Measurements from ENCODE around the gene RNF8.
"Not testable (repeated sequence)": the region's sequence is repeated elsewhere in the genome, so short reads cannot be mapped to it uniquely, and the experiment has no call there.

The RNF8 gene

GRCh38 chr6:37338745-37339255 lies 15.0 kb upstream of the RNF8 start:
- Mint-ChIP-seq H3K27me3 (no peaks in the 10 kb centered on the region), H3K9me3 (no peaks in the 10 kb centered on the region)

GRCh38 chr6:37339741-37340638 lies 13.8 kb upstream of the RNF8 start:
- Mint-ChIP-seq H3K4me3 (no peak overlapping the region), H3K27ac (no peak overlapping the region), H3K36me3 (ENCODE audit: low read depth) (no peaks in the 10 kb centered on the region), H3K27me3 (peaks cover 5% of the 10 kb centered on the region), H3K4me1 (no peaks in the 10 kb centered on the region), H3K9me3 (no peaks in the 10 kb centered on the region)
- DNase-seq, result no peak
- no peak for ATAC-seq

More at GRCh38 chr6:37338745-37339255, 15.0 kb upstream of the RNF8 start:
- no peak for DNase-seq
- Mint-ChIP-seq H3K4me1 (no peaks in the 10 kb centered on the region), H3K27ac (no peak overlapping the region), H3K36me3 (ENCODE audit: low read depth) (no peaks in the 10 kb centered on the region), H3K4me3 (no peak overlapping the region)
- ATAC-seq, result no peak

- no peaks in the 10 kb centered on the region for H3K36me3 Mint-ChIP-seq (ENCODE audit: low read depth)
- H3K27ac Mint-ChIP-seq, result no peak overlapping the region
- ATAC-seq, result no peak
- H3K9me3 Mint-ChIP-seq, result no peaks in the 10 kb centered on the region
- no peaks in the 10 kb centered on the region for H3K4me1 Mint-ChIP-seq
- no peak overlapping the region for H3K4me3 Mint-ChIP-seq
- DNase-seq, result no peak
- H3K27me3 Mint-ChIP-seq, result peaks cover 5% of the 10 kb centered on the region
Observed at GRCh38 chr6:37340639-37340943, 13.2 kb upstream of the RNF8 start.

- no peak for DNase-seq
- peaks cover 8% of the 10 kb centered on the region for H3K27me3 Mint-ChIP-seq
- no peaks in the 10 kb centered on the region for H3K4me1 Mint-ChIP-seq
- no peaks in the 10 kb centered on the region for H3K36me3 Mint-ChIP-seq (ENCODE audit: low read depth)
- no peak overlapping the region for H3K4me3 Mint-ChIP-seq
- no peak overlapping the region for H3K27ac Mint-ChIP-seq
- ATAC-seq, result no peak
- no peaks in the 10 kb centered on the region for H3K9me3 Mint-ChIP-seq
Observed at GRCh38 chr6:37343248-37343647, 10.5 kb upstream of the RNF8 start.

GRCh38 chr6:37344308-37344707 lies 9.5 kb upstream of the RNF8 start:
- DNase-seq (no peak), ATAC-seq (no peak)
- Mint-ChIP-seq H3K9me3 (no peaks in the 10 kb centered on the region), H3K27ac (no peak overlapping the region), H3K4me3 (no peak overlapping the region), H3K36me3 (ENCODE audit: low read depth) (no peaks in the 10 kb centered on the region), H3K27me3 (peaks cover 8% of the 10 kb centered on the region), H3K4me1 (no peaks in the 10 kb centered on the region)

GRCh38 chr6:37345804-37346203 lies 8.0 kb upstream of the RNF8 start:
- H3K36me3 Mint-ChIP-seq (ENCODE audit: low read depth); H3K4me3 Mint-ChIP-seq; H3K4me1 Mint-ChIP-seq; DNase-seq; ATAC-seq; H3K27ac Mint-ChIP-seq; H3K27me3 Mint-ChIP-seq; H3K9me3 Mint-ChIP-seq: not testable (repeated sequence)

GRCh38 chr6:37347177-37347576 lies 6.6 kb upstream of the RNF8 start:
- Mint-ChIP-seq H3K27ac (no peak overlapping the region), H3K36me3 (ENCODE audit: low read depth) (no peaks in the 10 kb centered on the region), H3K4me1 (no peaks in the 10 kb centered on the region), H3K4me3 (no peak overlapping the region), H3K27me3 (peaks cover 8% of the 10 kb centered on the region), H3K9me3 (no peaks in the 10 kb centered on the region)
- ATAC-seq (no peak), DNase-seq (no peak)

- ATAC-seq (no peak), DNase-seq (no peak)
- Mint-ChIP-seq H3K4me1 (no peaks in the 10 kb centered on the region), H3K4me3 (no peak overlapping the region), H3K36me3 (ENCODE audit: low read depth) (no peaks in the 10 kb centered on the region), H3K27me3 (peaks cover 8% of the 10 kb centered on the region), H3K9me3 (no peaks in the 10 kb centered on the region), H3K27ac (no peak overlapping the region)
Observed at GRCh38 chr6:37347670-37348111, 6.1 kb upstream of the RNF8 start.

- peaks cover 3% of the 10 kb centered on the region for H3K27me3 Mint-ChIP-seq
- H3K4me3 Mint-ChIP-seq, result no peak overlapping the region
- ATAC-seq (no peak), DNase-seq (no peak)
- no peak overlapping the region for H3K27ac Mint-ChIP-seq
- no peaks in the 10 kb centered on the region for H3K36me3 Mint-ChIP-seq (ENCODE audit: low read depth)
- peaks cover 18% of the 10 kb centered on the region for H3K4me1 Mint-ChIP-seq
- no peaks in the 10 kb centered on the region for H3K9me3 Mint-ChIP-seq
Observed at GRCh38 chr6:37351027-37351426, 2.8 kb upstream of the RNF8 start.

- Mint-ChIP-seq H3K9me3 (no peaks in the 10 kb centered on the region), H3K27ac (no peak overlapping the region), H3K4me1 (peaks cover 22% of the 10 kb centered on the region), H3K27me3 (no peaks in the 10 kb centered on the region), H3K4me3 (no peak overlapping the region), H3K36me3 (ENCODE audit: low read depth) (no peaks in the 10 kb centered on the region)
- ATAC-seq (no peak), DNase-seq (no peak)
Observed at GRCh38 chr6:37352384-37352783, 1.4 kb upstream of the RNF8 start.

GRCh38 chr6:37354526-37355384 lies 972 bp downstream of the RNF8 start:
- H3K4me3 Mint-ChIP-seq, result peak overlapping the region; percentile 89
- peak overlapping the region; percentile 86 for H3K27ac Mint-ChIP-seq
- no peaks in the 10 kb centered on the region for H3K27me3 Mint-ChIP-seq
- DNase-seq, result peak; percentile 36
- H3K4me1 Mint-ChIP-seq, result peaks cover 22% of the 10 kb centered on the region
- H3K36me3 Mint-ChIP-seq (ENCODE audit: low read depth), result peaks cover 3% of the 10 kb centered on the region
- ATAC-seq, result peak; percentile 25
- H3K9me3 Mint-ChIP-seq, result no peaks in the 10 kb centered on the region

- ATAC-seq, result no peak
- Mint-ChIP-seq H3K4me3 (no peak overlapping the region), H3K27ac (no peak overlapping the region)
Observed at GRCh38 chr6:37357288-37357687, 3.5 kb downstream of the RNF8 start.

GRCh38 chr6:37357860-37358259 lies 4.1 kb downstream of the RNF8 start:
- no peak overlapping the region for H3K27ac Mint-ChIP-seq
- peaks cover 8% of the 10 kb centered on the region for H3K36me3 Mint-ChIP-seq (ENCODE audit: low read depth)
- no peak overlapping the region for H3K4me3 Mint-ChIP-seq
- no peaks in the 10 kb centered on the region for H3K9me3 Mint-ChIP-seq
- no peaks in the 10 kb centered on the region for H3K27me3 Mint-ChIP-seq
- no peak for DNase-seq
- peaks cover 22% of the 10 kb centered on the region for H3K4me1 Mint-ChIP-seq
- no peak for ATAC-seq

More at GRCh38 chr6:37357288-37357687, 3.5 kb downstream of the RNF8 start:
- peaks cover 8% of the 10 kb centered on the region for H3K36me3 Mint-ChIP-seq (ENCODE audit: low read depth)
- no peaks in the 10 kb centered on the region for H3K9me3 Mint-ChIP-seq
- no peaks in the 10 kb centered on the region for H3K27me3 Mint-ChIP-seq
- peaks cover 22% of the 10 kb centered on the region for H3K4me1 Mint-ChIP-seq
- no peak for DNase-seq

GRCh38 chr6:37359039-37359438 lies 5.3 kb downstream of the RNF8 start:
- peaks cover 8% of the 10 kb centered on the region for H3K36me3 Mint-ChIP-seq (ENCODE audit: low read depth)

More at GRCh38 chr6:37359039-37359438, 5.3 kb downstream of the RNF8 start:
- Mint-ChIP-seq H3K27me3 (no peaks in the 10 kb centered on the region), H3K27ac (no peak overlapping the region), H3K9me3 (no peaks in the 10 kb centered on the region), H3K4me3 (no peak overlapping the region), H3K4me1 (peaks cover 15% of the 10 kb centered on the region)
- DNase-seq (no peak), ATAC-seq (no peak)

All from activated naive CD8-positive, alpha-beta T cell treated with anti-CD3 and anti-CD28 coated beads, Interleukin-2, amount 50 U/mL, for 24 hours (primary cell).